Inflammatory macrophage (primary cell): ENCODE data around the gene TUBGCP2.
"Not testable (repeated sequence)": the region's sequence is repeated elsewhere in the genome, so short reads cannot be mapped to it uniquely, and the experiment has no call there.

Experiments used
- DNase-seq, 2 donors: peaks; one replicate each; pipeline ENCODE4 v3.0.0-alpha.2; 2020 to 2022

The TUBGCP2 gene

DNA sequence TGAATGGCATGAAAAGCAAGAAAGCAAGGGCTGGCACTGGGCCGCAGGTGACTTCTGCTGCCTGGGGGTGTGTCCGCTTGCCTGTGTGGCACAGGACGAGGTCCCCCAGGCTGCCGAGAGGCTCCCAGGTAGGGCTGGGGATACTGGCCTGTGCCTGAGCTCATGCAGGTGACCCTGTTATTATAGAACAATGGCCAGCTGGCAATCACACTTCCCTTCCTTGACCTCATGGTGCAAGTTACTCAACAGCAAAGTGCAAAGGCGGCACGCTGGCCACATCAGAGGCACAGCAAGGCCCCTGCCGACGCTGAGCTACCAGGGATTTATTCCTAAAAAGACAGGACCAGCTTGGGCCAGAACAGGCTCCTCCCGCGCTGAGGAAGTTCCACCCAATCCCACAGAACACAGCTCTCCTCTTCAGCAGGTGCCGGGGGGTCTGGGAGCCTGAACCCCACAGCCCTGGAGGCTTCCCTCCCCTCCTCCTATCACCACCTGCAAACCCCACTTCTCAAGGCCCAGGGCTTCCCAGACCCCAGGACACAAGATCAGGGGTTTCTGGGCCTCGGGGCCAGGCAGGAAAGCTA lies 30.6 kb downstream of the TUBGCP2 start:
- DNase-seq: peak; percentile 49 to 79

GRCh38 chr10:133277277-133277992 lies 31.2 kb downstream of the TUBGCP2 start:
- DNase-seq: no peak

DNA sequence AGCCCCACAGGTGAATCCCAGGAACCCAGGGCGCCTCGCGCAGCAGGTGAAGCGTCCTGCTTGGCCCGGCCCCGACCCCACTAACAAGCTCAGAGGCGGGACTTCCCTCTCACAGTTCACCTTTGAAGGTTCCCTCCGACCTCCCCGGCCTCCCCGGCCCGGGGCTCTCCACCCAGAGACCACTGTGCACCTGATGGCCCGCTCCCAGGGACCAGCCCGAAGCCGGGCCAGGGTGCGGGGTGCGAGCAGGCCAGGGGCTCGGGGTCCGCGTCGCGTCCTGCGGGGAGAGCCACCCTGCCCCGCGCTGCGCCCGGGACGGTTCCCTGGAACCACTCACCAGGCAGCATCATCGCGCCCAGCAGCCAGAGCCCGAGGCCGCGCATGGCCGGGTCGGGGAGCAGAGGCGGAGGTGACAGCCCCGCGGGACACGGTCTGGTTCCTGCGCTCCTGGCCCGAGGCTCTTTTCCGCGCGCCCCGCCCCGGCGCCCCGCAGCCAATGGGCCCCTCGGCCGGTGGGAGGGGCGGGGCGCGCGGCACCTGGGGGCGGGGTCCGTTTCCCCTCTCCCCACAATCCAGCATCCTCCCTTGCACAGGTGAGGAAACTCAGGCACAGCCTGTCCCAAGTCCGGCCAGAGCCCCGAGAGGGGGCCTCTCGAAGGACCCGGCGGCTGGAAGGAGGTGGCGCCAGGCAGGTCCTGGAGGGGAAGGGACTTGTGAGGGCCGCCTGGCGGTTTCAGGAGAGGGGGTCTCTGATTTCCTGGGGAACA lies 32.1 kb downstream of the TUBGCP2 start, which contains the start of gene ADAM8:
ADAM8 (minus strand) TSS at position 434 of the 767 bp plus-strand sequence; CDS start at position 383, 51 bp downstream.
- peak; percentile 3 to 22 for DNase-seq

DNA sequence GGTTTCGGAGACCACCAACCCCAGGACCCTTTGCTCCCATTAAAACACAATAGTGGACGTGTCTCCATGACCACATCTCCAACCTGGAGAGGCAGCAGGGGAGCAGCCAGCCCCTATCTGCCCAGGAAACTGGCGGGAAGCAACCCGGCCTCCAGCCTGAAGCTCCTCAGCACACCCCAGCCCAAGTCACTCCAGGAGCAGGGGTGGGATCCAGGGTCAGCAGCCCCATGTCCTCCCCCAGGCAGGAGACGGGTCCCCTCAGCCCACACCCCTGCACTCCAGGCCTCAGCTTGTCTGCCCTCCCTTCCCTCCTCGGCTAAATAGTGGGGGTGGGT lies 32.6 kb downstream of the TUBGCP2 start:
- DNase-seq: no peak

GRCh38 chr10:133275684-133276092 lies 33.0 kb downstream of the TUBGCP2 start:
- peak in 1 of 2 donors; percentile 25 for DNase-seq

DNA sequence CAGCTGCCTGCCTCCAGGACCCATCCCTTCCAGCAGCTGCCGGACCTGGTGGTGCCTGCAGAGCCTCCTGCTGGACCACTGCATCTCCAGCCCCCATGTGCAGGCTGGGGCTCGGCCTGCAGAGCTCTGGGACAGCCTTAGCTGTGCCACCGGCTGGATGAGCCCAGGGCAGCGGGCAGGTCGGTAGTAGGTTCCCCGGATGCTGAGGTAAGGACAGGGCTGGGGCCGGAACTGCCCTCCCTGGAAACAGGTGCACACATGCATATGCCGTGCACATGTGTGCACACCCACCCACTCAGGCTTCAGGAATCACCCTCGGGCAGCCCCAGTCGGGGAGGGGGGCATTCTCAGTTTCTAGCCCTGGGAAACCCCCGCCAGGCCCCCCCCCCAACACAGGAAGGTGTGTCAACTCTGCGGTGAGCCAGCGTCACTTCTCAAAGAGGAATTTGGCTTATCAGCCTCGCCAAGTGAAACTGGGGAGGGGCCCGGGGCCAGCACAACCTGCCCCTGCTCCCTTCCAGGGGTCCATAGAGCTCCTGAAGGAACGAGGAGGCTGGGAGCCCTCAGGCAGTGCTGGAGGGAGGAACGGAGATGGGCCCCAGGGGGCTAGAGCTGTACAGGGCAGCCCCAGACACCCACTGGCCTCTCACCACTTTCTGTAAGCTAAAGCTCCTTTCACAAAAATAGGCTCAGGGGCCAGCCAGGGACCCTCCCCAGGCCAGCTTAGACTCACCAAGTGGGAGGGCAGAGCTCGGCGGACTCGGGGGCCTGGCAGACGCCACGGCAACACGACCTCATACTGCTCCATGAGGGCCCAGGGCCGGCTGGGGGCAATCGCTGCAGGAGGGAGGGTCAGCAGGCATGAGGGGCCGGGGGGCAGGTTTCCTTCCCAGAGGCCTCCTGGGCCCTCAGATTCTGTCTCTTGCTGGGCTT lies 33.7 kb downstream of the TUBGCP2 start:
- peak in 1 of 2 donors; percentile 27 for DNase-seq

- DNase-seq: no peak
Measured at GRCh38 chr10:133273534-133274143, 35.0 kb downstream of the TUBGCP2 start.

- DNase-seq: no peak
Measured at GRCh38 chr10:133272964-133273420, 35.7 kb downstream of the TUBGCP2 start.

DNA sequence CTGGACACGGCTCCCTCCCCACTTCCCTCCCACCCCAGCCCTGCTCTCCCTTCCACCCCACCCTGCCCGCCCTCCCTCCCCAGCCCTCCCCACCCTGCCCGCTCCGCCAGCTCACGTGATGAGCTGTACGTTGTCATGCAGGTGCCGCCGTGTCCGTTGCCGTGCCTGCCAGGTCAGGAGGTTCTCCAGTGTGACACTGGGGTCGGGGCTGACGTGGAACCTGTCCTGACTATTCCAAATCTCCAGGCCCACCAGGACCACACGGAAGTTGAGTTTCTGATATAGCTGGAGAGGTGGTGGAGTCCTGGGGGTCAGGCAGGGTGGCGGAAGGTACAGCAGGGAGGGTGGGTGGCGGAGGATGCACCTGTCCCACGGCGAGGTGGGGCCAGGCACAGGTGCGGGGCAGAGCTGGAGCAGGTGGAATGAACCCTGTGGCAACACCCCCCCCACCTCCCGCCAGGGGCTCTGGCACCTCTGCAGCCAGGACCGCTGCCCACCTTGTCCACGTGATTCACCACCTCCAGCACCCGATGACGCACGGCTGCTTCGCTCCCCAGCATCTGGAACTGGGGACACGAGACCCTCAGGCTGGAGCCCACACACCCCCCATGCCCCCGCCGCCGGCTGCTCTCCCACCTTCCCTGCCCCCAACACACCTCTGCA lies 36.2 kb downstream of the TUBGCP2 start:
- DNase-seq: no peak

DNA sequence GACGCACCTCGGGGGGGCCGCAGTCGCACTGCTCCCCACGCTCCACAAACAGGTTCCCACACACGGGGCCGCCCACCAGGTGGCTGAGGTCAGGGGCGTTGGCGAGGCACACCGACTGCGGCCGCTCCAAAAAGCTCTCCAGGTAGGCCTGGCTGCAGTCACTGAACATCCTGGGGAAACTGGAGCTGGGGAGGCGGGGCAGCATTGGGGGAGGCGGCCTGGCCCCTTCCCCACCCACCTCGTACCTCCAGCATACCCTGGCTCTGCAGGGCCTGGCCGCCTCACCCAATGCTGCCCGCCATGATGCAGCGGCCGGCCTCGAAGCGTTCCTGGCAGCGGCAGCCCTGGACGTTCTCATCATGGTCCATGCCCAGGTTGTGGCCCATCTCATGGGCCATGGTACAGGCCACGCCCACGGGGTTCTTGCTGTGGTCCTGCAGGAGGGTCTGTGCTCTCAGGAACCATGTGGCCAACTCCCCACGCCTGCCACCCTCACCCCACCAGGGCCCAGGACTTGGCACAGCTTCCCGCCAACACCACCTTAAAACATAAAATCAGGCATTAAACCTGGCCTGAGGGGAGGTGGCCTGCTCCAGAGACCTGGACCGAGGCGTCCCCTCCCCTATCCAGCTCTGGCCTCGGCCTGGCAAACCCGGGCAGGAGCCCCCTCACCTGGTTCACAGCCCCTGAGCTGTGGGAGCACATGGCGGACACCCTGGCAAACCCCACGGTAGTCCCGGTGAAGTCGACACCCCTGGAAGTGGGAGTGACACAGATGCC lies 37.0 kb downstream of the TUBGCP2 start:
- no peak for DNase-seq

DNA sequence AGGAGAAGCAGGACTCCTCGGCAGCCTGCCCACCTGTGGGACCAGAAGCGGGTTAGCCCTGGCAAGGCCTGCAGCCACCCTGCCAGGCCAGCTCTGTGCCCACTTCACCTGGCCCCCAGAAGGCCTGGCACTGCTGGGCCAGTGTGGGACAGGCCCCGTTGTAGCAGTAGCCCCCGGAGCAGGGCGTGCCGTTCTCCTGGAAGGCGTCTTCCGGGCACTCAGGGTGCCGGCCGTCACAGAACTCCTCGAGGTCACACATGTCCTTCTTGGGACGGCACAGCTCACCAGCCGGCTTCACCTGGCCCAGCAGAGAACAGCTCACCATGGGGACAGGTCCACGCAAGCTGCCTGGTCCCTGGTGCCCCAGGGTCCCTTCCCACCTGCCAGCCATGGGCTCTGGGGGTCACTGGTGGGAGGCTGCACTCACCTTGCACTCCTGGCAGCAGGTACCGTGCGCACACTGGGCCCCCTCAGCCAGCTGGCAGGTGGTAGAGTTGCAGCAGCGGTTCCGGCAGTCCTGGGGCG lies 37.8 kb downstream of the TUBGCP2 start:
- no peak for DNase-seq

GRCh38 chr10:133270204-133270603 lies 38.5 kb downstream of the TUBGCP2 start:
- DNase-seq: no peak

DNA sequence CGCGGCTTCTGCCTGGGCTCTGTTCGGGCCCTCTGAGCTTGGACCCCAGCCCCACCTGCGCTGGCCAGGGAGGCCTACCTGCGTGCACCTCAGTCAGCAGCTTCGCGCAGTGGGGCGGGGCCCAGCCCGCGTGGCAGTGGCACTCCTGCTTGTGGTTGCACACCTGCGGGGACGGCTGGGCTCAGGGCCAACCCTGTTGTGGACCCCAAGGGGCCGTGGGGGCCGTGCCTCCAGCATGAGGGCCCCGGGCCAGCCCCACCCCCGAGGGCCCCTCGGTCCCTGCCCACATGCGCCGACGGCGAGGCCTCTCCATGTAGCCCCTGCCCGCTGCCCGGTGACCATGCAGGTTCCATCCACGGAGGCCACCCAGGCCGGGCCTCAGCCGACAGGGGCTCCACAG lies 39.3 kb downstream of the TUBGCP2 start:
- DNase-seq: no peak

DNA sequence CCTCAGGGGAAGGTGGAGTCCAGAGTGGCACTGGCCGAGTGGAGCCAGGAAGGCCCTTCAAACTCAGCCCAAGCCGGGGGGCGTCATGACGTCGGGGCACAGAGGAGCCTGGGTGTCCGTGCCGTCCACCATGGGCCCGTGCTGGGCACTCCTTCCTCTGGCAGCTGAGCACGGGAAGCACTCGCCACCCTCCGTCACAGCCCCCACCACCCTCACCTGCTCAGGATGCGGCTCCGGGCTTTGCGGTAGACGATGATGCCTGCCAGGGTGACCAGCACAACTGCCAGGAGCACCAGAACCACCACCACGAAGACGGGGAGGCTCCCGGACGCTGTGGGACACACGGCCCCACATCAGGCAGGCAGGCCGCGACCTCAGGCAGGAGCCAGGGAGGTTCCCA lies 40.1 kb downstream of the TUBGCP2 start:
- no peak for DNase-seq

GRCh38 chr10:133267829-133268228 lies 40.8 kb downstream of the TUBGCP2 start:
- DNase-seq: no peak

DNA sequence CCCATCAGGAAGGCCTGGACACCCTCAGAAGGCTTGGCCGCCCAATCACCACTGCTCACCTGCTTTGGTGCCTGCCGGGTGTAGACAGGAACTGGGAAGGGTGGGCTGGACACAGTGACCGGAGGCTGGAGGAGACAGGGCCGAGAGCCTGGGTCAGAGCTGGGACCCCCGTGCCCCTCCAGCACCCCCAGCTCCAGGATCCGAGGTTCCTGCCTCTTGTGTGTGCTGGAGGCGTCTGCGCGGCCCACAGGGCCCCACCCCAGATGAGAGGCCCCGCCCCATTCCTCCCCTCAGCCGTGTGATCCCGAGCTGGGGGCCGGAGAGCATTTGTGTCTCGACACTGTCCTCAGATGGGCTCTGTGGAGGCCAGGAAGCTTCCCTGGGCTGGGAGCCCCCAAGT lies 41.4 kb downstream of the TUBGCP2 start:
- no peak for DNase-seq

GRCh38 chr10:133266056-133266795 lies 42.4 kb downstream of the TUBGCP2 start:
- no peak for DNase-seq

DNA sequence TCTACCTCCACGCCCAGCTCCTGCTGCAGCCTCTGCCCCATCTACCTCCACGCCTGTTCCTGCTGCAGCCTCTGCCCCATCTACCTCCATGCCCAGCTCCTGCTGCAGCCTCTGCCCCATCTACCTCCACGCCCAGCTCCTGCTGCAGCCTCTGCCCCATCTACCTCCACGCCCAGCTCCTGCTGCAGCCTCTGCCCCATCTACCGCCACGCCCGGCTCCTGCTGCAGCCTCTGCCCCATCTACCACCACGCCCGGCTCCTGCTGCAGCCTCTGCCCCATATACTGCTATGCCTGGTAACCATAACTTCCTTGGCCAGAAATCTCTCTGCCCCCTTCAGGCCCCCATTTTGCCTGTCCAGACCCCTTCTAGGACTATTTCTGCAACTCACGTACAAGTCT lies 43.6 kb downstream of the TUBGCP2 start:
- not testable (repeated sequence) for DNase-seq

- DNase-seq: peak; percentile 56 to 71
Measured at GRCh38 chr10:133264461-133264860, 44.2 kb downstream of the TUBGCP2 start.

- no peak for DNase-seq
Measured at GRCh38 chr10:133263674-133264073, 45.0 kb downstream of the TUBGCP2 start.
